Stimulated activated CD8-positive, alpha-beta memory T cell treated with anti-CD3 and anti-CD28 coated beads, Interleukin-12 subunit alpha, Interleukin-12 subunit beta, amount 100 ng/mL, for 1 hour (primary cell): ENCODE measurements around the gene MEOX2.

Experiments
- DNase-seq: peaks from one replicate; pipeline ENCODE4 v3.0.0-alpha.2; 2020; ENCODE audit warnings: low read depth

The MEOX2 gene

GRCh38 chr7:15681186-15681585 lies 5.3 kb downstream of the MEOX2 start:
- DNase-seq, result no peak

- no peak for DNase-seq
Measured at GRCh38 chr7:15680446-15680845, 6.0 kb downstream of the MEOX2 start.

DNA sequence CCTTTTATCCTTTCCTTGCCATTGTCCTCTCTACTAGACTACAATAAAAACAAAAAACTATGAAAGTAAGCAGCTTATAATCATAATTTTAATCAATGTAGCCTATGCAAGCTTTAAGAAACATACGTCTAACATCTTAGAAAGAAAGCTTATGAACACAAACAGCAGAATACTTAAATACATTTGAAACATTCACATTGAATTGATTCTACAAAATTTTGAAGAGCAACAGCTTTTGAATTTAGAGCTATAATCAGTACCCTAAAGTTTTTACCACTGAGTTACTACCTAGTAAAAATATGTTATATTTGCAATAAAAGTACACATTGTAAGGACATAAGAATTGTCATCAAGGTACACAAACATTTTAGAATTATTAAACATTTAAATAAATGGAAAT lies 7.2 kb downstream of the MEOX2 start:
- DNase-seq, result no peak

DNA sequence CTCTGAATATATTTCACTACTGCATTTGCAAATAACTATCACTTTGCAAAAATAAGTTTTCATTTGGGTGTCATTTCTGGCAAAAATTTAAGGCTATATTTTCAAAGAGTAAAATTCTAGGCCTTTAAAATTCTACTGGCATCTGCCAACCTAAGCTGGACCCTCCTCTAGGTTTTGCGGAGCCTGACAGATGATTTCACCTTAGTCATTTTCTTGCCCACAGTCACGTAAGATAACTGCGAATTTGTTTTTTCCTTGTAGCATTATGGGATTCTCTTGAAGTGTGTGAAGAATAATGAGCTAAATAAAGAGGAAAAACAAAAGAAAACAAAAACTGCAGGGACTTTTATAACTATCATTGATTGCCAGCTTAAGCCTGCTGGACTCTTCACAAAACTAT lies 7.8 kb downstream of the MEOX2 start:
- no peak for DNase-seq

DNA sequence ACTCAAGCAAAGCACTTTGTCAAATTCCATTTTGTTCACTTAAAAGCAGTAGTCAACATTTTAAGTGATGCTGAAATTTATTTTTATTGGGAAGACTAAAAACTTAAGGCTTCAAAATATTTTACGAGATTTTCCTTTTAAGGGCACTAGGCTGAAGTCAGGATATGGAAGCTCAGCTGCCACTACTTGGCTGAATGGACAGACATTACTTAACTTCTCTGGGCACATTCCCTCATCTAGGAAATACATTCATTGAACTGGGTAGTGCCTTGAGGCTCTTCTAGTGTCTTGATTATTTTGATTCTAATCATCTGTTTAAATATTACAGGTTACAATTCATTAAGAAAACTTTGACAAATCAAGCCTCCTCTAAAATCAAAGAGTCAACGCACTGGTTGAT lies 11.1 kb downstream of the MEOX2 start:
- DNase-seq, result no peak

DNA sequence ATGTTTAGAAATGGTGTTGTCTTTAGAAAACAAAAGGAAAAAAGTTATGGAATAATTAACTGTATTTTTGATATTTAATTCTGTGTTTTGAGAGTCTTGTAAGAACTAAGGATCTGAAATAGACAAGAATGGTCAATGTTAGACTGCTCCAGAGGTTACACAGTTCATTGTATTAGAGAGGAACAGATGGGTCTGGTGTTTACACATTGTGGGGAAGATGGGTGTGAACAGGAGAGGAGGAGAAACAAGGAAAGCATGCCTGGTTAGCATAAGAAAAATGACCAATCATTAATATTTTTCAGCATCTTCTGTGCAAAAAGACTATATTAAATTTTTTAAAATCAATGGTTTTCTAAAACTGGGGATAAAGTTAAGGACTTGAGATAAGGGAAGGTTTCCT lies 11.9 kb downstream of the MEOX2 start:
- DNase-seq, result no peak

DNA sequence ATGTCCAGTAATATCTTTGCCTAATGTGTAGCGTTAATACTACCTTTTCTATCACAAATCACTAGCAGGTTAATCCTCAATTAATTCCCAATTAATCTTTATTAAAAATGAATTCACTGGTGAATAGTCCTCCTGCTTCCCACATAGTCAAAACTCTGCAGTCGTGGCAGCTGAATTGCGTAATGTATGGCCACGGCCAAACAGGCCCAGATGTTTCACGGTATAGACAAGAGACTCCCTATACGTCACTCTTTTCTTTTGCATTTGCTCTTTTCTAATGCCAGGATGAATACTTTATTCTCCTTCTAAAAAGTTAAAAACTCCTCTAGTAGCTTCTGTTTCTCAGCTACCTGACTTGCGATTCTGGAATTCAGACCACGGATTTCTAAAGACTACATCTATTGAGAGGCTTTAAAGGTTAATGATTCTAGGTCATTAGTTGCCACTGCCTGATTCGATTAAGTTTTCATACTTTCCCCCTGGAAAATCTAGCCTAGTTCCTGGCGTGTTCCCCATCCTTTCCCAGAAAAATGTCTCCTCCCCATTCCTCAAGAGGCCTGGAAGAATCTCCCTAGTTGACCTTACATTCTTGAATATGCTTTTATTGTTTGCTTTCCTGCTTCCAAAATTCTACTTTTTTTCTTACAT lies 16.9 kb downstream of the MEOX2 start:
- DNase-seq, result no peak

GRCh38 chr7:15667991-15668390 lies 18.5 kb downstream of the MEOX2 start:
- DNase-seq, result no peak

DNA sequence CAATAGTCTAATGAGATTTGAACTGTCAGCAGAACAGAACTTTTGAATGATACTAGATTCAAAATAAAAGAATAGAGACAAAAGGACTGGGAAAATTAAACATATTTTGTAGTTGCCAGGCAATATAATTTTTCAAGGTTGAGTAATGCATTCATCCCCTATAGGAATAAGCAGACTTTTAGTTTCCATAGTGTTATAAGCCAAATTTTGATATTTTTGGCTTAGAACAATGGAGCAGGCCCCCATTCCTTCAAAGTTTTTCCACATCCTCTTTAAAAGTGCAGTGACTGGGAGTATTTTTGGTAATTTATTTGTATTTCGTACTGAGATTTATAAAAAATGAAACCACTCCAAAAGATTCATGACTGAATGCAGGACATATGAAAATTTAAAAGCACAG lies 24.0 kb downstream of the MEOX2 start:
- DNase-seq, result no peak

GRCh38 chr7:15658247-15658646 lies 28.2 kb downstream of the MEOX2 start:
- no peak for DNase-seq

GRCh38 chr7:15652776-15653290 lies 33.6 kb downstream of the MEOX2 start:
- DNase-seq, result no peak

- no peak for DNase-seq
Measured at GRCh38 chr7:15651693-15652092, 34.8 kb downstream of the MEOX2 start.

DNA sequence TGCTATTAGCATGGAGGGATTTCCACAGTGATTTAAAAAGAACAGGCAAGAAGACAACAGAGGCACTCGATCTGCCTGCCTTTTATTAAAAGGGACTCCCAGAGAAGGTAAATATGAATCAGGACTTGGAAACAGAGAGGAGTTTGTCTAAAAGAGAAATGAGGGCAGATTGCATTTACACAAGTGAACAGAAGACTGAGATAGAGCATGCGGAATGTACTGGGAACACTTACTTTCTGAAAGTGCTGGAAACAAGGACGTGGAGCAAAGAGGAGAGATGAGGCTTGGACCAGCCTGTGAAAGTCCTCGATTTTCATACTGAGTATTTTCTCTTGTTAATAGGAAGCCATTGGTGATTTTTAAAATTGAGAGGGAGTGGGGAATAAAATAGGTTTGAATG lies 35.7 kb downstream of the MEOX2 start:
- DNase-seq, result no peak

DNA sequence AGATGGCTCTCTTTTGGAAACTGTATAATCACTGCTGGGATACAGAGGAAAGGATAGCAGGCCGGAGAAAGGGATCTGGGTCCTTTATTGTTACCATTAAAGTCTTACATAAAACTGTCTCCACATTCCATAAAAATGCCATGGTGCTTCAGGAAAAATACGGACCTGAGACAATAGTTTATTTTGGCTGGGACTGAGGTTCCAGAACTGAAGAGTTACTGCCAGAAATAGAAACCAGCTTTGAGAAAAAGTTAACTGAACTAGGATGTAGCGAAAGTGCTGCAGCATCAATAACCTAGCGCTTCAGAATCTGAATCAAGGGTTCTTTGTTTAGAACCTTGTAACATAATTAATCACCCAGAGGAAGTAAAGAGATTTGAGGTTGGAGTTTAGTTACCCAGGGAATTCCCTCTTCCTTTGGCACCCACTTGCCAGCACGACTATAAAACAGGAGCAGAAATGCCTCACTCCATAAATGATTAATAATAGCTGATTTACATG lies 38.0 kb downstream of the MEOX2 start:
- DNase-seq, result no peak

- DNase-seq, result no peak
Measured at GRCh38 chr7:15647309-15647708, 39.2 kb downstream of the MEOX2 start.

DNA sequence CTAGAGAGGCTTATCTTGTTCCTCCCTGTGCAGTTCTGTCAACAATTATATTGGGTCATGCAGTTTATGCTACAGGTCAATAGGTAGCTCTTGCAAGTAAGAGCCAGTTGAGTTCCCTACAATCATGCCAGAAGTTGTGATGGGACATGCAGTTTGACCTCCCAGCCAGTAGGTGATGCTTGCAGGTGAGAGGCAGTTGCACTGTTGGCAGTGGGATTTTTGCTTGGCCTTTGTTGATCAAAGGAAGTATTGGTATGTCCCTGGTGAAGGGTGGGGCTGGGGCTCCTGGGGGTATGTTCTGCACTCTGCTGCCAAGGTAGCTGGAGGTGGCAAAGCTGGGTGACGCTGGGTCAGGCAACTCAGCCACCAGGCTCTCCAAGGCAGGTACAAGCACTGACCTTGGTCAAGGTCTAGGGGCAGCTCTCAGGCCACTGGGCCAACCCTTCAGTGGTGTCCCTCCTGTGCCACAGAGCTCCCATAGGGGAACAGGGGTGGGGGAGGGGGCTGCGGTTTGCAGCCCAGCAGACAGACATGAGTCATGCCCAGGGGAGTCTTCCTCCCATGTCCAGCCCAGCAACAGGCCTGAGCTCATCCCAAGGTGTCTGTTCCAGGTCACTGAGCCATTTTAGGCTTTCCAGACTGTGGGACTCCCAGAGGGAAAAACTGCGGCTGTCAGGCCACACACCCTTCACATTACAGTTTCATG lies 43.3 kb downstream of the MEOX2 start:
- DNase-seq, result no peak

- DNase-seq, result no peak
Measured at GRCh38 chr7:15628876-15629275, 57.6 kb downstream of the MEOX2 start.

GRCh38 chr7:15626041-15626440 lies 60.4 kb downstream of the MEOX2 start:
- no peak for DNase-seq

GRCh38 chr7:15625466-15625865 lies 61.0 kb downstream of the MEOX2 start:
- DNase-seq, result no peak

GRCh38 chr7:15621468-15621867 lies 65.0 kb downstream of the MEOX2 start:
- DNase-seq, result no peak

DNA sequence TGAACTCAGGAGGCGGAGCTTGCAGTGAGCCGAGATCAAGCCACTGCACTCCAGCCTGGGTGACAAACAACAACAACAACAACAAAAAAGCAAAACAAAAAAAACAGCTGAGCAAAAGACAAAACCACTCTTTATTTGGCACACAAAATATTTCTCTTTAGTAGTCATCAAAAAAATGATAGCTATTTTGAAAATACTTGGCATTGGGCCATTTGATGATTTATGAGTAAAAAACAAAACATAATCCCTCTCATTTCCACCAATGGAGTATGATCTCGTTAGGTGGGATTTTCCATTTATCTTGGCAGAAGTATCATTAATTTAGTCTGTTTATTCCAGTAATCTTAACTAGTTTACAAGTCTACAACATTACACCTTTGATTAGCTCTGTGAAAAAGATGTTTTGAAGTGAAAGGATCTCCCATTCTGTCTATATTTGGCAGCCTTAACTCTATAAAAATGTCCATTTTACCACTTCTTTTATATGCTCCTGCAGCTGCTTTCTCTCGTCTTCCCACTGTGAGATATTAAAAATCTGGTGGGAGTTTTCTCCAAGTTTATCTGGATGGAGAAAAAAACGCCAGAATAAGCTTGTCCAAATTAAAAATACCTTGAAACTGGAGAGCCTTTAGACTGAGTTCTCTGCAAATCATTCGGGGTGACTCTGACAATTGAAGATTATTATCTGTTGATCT lies 65.8 kb downstream of the MEOX2 start:
- DNase-seq, result no peak

GRCh38 chr7:15618275-15618674 lies 68.2 kb downstream of the MEOX2 start:
- DNase-seq, result no peak

DNA sequence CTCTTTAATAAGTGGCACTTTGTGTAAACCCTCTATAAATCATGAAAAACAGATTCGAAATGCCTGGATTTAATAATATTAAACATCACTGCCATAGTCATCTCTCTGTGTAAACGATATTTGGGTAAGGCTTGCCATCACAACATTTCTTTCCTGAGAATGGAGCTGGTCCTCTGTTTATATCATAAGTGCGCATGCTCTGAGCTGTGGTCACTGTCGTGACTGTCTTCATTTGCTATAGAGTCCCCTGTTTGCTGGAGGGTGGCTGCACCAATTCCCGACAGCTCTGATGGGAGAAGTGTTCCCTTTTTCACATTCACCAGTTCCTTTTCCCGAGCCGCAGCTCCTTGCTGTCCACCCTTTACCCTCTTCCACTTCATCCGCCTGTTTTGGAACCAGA lies 74.3 kb downstream of the MEOX2 start:
- DNase-seq, result no peak
